Pons (tissue), 1 donor: Measurements from ENCODE around the gene ZNF583.

Source experiments
- DNase-seq: peaks from one replicate; pipeline ENCODE4 v3.0.0-alpha.2; 2016; ENCODE audit warnings: low spot score

Gene ZNF583

DNA sequence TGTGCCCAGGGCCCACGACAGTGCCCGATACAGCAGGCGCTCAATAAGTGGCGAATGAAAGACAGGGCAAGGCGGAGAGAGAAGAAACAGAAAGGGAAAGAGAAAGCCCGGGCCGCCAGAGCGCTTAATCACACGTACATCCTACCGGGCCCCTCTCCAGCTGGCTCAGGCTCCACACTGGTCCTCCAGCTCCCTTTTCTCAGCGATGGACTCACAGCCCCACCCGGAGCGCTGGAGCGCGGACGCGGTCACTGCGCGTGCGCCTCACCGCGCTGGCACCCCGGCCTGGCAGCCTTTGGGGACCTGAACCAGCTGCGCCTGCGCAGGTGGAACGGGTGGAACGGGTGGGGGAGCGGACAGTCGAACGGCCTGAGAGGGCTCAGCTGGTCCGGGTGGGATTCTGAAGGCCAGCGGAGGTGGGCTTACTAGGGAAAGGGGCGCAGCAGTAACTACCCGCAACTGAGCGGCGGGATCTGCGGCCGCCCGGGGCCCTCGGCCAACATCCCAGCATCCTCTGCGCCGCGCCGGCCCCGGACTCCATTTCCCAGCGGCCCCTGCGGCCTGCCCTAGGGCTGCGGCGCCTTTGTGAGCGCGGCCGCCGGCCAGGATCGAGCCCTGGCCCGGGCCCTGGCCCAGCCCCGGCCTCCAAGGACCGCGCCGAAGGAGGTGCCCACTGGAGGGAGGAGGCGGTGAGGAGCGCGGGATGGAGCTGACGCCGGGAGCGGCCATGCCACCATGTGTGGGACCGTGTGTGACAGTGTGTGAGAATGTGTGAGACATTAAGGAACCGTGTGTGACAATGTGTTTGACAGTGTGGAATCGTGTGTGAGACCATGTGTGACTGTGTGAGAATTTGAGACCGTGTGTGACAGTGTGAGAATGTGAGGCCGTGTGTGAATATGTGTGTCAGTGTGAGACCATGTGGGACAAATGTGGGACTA, at the start of gene ZNF583:
Gene ZNF583 (plus strand): TSS at position 569 of the 941 bp plus-strand sequence. CDS start 2,783 bp downstream, outside the sequence.
- peak; percentile 95 for DNase-seq

- no peak for DNase-seq
These were observed 48.6 kb upstream of the ZNF583 start for GRCh38 chr19:56355517-56355916.

- no peak for DNase-seq
These were observed 47.2 kb upstream of the ZNF583 start for GRCh38 chr19:56356944-56357343.

DNA sequence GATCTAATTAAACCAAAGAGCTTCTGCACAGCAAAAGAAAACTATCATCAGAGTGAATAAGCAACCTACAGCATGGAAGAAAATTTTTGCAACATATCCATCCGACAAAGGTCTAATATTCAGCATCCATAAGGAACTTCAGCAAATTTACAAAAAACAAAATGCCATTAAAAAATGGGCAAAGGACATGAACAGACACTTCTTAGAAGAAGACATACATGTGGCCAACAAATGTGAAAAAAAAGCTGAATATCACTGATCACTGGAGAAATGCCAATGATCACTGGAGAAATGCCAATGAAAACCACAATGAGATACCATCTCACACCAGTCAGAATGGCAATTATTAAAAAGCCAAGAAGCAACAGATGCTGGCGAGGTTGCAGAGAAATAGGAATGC, 43.3 kb upstream of the ZNF583 start:
- no peak for DNase-seq

- peak; percentile 76 for DNase-seq
These were observed 36.1 kb upstream of the ZNF583 start for GRCh38 chr19:56367829-56368711.

- DNase-seq: no peak
These were observed 34.1 kb upstream of the ZNF583 start for GRCh38 chr19:56369886-56370676.

DNA sequence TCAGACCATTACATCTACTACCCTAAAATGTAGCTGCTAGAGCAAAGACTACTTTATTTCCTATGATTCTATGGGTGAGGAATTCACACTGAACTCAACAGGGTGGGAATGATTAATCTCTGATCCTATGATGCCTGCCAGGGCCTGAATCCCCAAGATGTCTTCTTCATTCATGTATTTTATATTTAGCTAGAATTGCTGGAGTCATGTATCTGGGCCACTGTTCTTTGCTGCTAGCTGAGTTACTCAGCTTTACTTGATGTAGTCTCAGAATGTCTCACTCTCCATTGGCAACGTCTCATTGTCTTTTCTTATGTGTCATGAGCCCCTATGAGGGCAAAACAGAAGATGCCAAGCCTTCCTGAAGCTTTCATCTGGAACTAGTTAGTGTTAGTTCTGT, 31.9 kb upstream of the ZNF583 start:
- no peak for DNase-seq

GRCh38 chr19:56377105-56377924, 26.8 kb upstream of the ZNF583 start:
- DNase-seq: no peak

GRCh38 chr19:56383826-56384605, 20.1 kb upstream of the ZNF583 start:
- DNase-seq: no peak

DNA sequence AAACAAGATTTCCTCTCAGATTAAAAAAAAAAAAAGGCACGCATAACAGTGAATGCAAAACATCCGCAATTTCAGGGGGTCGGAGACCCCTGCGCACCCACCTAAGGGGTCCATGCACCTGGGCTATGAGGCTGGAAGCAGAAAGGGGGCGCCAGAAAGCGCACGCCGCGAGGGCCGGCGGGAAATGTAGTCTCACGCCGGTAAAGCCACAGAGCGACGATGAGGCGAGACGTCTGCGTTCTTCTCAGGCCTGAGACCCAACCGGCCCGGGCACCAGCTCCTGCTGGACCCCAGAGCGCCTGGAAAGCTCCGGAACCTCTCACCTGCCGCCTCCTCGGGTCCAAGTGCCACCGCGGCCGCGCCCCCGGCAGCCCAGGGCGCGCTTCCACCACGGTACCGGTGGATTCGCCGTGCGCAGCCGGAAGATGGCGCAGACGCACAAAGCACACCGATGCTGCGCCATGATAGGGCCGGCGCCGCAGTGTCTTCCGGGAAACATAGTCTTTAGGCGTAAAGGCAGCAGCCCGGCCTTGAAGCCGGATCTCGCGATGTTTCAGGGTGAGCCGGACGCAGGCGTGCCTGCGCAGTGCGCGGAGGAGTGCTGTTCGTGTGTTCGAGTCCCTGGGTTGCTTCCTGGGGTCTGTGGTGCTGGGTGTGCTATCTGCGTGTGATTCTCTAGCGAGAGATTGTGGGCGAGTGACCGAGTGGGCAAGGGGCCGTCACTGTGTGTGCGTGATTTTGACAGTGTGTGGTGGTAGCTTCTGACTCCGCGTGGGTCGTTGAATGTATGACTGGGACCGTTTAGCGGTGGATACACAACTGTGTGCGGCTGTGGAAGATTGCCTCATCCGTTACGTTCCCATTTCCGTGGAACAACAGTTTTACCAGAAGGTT, 10.8 kb upstream of the ZNF583 start, which contains the start of gene ZNF582:
Gene ZNF582 (minus strand): TSS at position 416 of the 894 bp plus-strand sequence. CDS start 1,782 bp downstream, outside the sequence.
- peak; percentile 97 for DNase-seq

DNA sequence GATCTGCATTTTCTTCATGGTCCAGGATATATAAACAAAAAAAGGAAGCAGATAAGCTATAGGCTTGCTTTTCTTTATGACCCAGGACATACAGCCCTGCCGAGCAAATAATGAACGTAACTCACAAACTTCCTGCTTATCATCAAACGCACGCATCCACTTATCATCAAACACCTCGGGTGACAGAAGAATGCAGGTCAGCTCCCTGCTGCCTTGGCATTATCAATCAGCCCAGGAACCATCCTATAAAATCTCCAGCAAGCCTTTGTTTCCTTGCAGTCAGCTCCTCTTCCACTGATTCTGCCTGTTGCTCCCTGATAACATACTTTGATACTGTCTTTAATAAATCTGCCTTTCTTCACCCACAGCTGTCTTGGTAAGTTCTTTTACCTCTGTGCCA, 5.3 kb upstream of the ZNF583 start:
- no peak for DNase-seq

DNA sequence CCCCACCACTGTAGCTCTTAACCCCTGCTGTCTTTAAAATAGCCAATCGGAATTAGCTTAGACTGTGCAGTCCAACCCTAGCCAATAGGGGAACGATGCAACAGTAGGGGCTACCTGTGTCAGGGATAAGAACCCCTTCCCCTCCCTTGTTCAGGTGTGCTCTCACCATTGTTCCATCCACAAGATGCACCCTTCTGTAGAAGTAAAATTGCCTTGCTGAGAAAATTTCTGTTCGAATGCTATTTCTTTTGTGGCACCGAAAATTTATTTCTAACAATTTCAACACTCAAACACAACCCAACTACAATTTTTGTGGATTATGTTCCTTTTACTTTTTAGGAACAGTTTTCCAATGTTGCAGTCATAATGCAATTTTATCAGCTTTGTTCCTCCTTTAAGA, 3.6 kb upstream of the ZNF583 start:
- DNase-seq: no peak

GRCh38 chr19:56403261-56403660, 871 bp upstream of the ZNF583 start:
- DNase-seq: no peak

DNA sequence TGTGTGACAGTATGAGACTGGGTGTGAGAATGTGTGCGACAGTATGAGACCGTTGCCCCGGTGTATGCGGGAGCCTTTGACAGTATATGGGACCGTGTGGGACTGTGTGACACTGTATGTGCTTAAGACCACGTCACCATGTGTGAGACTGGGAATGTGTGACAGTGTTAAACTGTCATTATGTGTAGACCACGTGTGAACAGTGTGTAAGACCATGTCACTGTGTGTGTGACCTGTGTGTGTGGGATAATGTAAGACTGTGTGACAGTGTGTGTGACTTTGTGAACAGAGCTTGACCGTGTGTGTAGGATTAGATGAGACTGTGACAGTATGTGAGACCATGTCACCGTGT, 549 bp downstream of the ZNF583 start:
- DNase-seq: no peak

DNA sequence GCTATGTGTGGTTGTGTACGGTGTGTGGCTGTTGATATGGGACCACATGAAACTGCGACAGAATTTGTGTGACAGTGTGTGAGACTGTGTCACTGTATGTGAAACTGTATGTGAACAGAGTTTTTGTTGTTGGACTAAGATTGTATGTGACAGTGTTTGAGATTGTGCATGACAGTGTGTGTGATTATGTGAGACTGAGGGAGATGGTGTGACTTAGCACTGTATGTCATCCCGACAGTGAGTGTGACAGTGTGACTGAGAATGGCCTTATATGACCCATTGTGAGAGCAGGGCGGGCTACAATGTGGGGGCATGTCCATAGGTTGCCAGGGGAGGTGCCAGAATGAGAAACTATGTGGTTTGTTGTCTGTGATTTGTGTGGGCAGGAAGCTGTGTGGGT, 930 bp downstream of the ZNF583 start:
- no peak for DNase-seq

DNA sequence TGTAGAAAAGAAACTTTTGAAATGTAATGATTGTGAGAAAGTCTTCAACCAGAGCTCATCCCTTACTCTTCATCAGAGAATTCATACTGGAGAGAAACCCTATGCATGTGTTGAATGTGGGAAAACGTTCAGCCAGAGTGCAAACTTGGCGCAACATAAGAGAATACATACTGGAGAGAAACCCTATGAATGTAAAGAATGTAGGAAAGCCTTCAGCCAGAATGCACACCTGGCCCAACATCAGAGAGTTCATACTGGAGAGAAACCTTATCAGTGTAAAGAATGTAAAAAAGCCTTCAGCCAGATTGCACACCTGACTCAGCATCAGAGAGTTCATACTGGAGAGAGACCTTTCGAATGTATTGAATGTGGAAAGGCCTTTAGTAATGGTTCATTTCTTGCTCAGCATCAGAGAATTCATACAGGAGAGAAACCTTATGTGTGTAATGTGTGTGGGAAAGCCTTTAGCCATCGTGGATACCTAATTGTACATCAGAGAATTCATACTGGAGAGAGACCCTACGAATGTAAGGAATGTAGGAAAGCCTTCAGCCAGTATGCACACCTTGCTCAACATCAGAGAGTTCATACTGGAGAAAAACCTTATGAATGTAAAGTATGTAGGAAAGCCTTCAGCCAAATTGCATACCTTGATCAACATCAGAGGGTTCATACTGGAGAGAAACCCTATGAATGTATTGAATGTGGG, 19.3 kb downstream of the ZNF583 start:
- DNase-seq: no peak

DNA sequence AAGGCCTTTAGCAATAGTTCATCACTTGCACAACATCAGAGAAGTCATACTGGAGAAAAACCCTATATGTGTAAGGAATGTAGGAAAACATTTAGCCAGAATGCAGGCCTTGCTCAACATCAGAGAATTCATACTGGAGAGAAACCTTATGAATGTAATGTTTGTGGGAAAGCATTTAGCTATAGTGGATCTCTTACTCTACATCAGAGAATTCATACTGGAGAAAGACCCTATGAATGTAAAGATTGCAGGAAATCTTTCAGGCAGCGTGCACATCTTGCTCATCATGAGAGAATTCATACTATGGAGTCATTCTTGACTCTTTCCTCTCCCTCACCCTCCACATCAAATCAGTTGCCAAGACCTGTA, 19.8 kb downstream of the ZNF583 start:
- no peak for DNase-seq

DNA sequence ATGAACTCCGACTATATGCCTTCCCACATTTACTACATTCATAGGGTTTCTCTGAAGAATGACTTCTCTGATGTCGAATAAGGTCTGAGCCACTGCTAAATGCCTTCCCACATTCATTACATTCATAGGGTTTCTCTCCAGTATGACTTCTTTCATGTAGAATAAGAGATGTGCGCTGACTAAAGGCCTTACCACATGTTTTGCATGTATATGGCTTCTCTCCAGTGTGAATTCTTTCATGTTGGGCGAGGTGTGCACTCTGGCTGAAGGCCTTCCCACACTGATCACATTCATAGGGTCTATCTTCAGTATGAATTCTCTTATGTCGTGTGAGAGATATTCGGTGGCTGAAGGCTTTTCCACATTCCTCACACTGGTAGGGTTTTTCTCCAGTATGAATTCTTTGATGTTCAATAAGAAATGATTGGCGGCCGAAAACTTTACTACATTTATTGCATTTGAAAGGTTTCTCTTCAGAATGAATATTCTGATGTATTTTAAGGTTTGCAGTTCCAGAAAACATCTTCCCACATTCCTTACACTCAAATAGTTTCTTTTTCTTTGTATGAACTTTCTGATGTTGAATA, 37.2 kb downstream of the ZNF583 start:
- no peak for DNase-seq
